GM18870 (cell line): ENCODE results near the gene SAXO2.
"Not testable (repeated sequence)": the region's sequence is repeated elsewhere in the genome, so short reads cannot be mapped to it uniquely, and the experiment has no call there.

Experiments used
- ATAC-seq: cut with Tn5 transposase; IDR thresholded peaks from one replicate; pipeline ENCODE4 v1.9.1; 2021; ENCODE audit warnings: moderate library complexity; ENCODE audit not compliant: unreplicated experiment

SAXO2 gene

GRCh38 chr15:82332711-82333602, 70.3 kb downstream of the SAXO2 start:
- not testable (repeated sequence) for ATAC-seq

DNA sequence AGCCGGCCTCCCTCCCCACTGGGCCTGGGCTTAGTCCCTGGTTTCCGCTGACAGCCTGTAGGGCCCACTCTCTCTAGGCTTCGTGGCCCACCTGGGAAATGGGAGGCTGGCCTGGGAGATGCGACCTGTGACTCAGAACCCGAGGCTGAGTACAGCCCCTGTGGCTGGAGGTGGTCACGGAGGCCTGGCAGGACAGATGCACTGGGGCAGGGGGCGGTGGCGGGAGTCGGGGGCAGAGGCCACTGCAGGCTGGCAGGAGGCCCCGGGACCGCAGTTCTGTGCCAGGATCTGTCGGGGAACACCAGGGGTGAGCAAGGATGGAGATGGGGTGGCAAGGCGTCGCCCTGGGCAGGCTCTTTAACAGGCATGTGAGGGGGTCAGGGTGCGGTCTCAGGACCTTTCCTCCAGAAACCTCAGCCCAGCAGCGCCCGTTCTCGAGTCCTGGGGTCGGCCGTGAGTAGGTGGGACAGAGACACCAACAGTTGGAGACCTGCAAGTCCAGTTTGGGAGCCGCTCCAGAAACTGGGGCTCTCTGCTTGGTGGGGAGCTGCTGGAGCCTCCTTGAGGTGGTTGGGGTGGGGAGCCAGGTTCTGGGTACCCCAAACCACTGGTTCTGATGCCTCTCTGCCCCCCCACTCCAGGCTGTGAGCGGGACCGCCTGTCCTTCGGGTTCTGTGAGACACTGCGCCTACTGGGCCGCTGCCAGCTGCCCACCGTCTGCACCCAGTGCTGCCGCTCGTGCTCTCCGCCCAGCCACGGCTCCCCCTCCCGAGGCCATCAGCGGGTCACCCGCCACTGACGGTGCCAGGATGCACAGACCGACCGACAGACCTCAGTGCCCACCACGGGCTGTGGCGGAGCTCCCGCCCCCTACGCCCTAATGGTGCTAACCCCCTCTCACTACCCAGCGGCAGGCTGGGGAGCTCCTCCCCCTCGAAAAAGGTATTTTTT, 71.3 kb downstream of the SAXO2 start:
- ATAC-seq = not testable (repeated sequence)
